GM12873 (cell line): ENCODE data around the gene SVIL.

Experiments
- CTCF ChIP-seq: IDR thresholded peaks from 2 replicates; pipeline ENCODE4 v1.5.1; 2012; ENCODE audit warnings: low read depth, mild to moderate bottlenecking, moderate library complexity, low read length, control low read depth; ENCODE audit not compliant: insufficient read depth; ENCODE audit errors: missing control alignments

SVIL gene

GRCh38 chr10:29658984-29659965 is 24.5 kb upstream of the SVIL start:
- TF ChIP-seq CTCF = peak; percentile 24

- no peak for TF ChIP-seq CTCF
Observed at GRCh38 chr10:29657719-29658274, 23.0 kb upstream of the SVIL start.

- no peak for TF ChIP-seq CTCF
Observed at GRCh38 chr10:29656451-29656992, 21.8 kb upstream of the SVIL start.

DNA sequence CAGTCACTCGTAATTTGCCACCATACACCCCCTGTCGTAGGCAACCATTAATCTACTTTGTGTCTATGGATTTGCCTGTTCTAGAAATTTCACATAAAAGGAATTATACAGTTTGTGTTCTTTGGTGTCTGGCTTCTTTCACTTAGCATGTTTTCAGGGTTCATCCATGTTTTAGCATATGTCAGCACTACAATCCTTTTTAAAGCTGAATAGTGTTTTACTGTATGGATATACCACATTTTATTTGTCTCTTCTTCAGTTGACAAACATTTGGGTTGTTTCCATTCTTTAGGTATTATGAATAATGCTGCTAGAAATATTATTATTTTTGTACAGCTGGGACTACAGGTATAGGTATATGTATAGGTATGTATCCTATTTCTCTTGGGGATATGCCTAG is 17.4 kb upstream of the SVIL start:
- no peak for TF ChIP-seq CTCF

GRCh38 chr10:29651767-29652166 is 17.0 kb upstream of the SVIL start:
- TF ChIP-seq CTCF = no peak

GRCh38 chr10:29650552-29650944 is 15.8 kb upstream of the SVIL start:
- no peak for TF ChIP-seq CTCF
